Nephron progenitor cell (in vitro differentiated cells): Measurements from ENCODE around the gene MYO7B.

Experiments
- DNase-seq: peaks from one replicate; pipeline ENCODE4 v3.0.0; 2021
- H3K27ac Mint-ChIP-seq: 2 replicates; pipeline ENCODE4 v1.8.0; 2021; ENCODE audit warnings: mild to moderate bottlenecking, moderate library complexity, mixed read lengths
- H3K27me3 Mint-ChIP-seq: 2 replicates; pipeline ENCODE4 v1.8.0; 2021; ENCODE audit warnings: mild to moderate bottlenecking, low read depth, mixed read lengths; ENCODE audit not compliant: poor library complexity
- H3K36me3 Mint-ChIP-seq: 2 replicates; pipeline ENCODE4 v1.8.0; 2021; ENCODE audit warnings: low read depth, mixed read lengths
- H3K4me1 Mint-ChIP-seq: 2 replicates; pipeline ENCODE4 v1.8.0; 2021; ENCODE audit warnings: mixed read lengths
- H3K4me3 Mint-ChIP-seq: 2 replicates; pipeline ENCODE4 v1.8.0; 2021; ENCODE audit warnings: mild to moderate bottlenecking, moderate library complexity, mixed read lengths
- H3K9me3 Mint-ChIP-seq: 2 replicates; pipeline ENCODE4 v1.8.0; 2021; ENCODE audit warnings: mild to moderate bottlenecking, moderate library complexity, mixed read lengths
- CTCF ChIP-seq: fragments of 200-600 bp; sonication (generic); IDR thresholded peaks from 2 replicates; pipeline ENCODE4 v1.5.0; 2021; ENCODE audit warnings: antibody characterized with exemption

MYO7B gene

GRCh38 chr2:127626917-127627739 lies 91.6 kb downstream of the MYO7B start:
- no peak overlapping the region for H3K27ac Mint-ChIP-seq
- no peaks in the 10 kb centered on the region for H3K9me3 Mint-ChIP-seq
- no peak for TF ChIP-seq CTCF
- H3K36me3 Mint-ChIP-seq, result no peaks in the 10 kb centered on the region
- no peak overlapping the region for H3K4me3 Mint-ChIP-seq
- H3K27me3 Mint-ChIP-seq, result peaks cover 6% of the 10 kb centered on the region
- no peak for DNase-seq
- H3K4me1 Mint-ChIP-seq, result no peaks in the 10 kb centered on the region

GRCh38 chr2:127627740-127628571 lies 92.5 kb downstream of the MYO7B start:
- no peak overlapping the region for H3K27ac Mint-ChIP-seq
- H3K4me1 Mint-ChIP-seq, result no peaks in the 10 kb centered on the region
- H3K36me3 Mint-ChIP-seq, result no peaks in the 10 kb centered on the region
- no peak for TF ChIP-seq CTCF
- no peak overlapping the region for H3K4me3 Mint-ChIP-seq
- DNase-seq, result no peak
- H3K9me3 Mint-ChIP-seq, result no peaks in the 10 kb centered on the region
- H3K27me3 Mint-ChIP-seq, result no peaks in the 10 kb centered on the region

GRCh38 chr2:127628767-127629614 lies 93.5 kb downstream of the MYO7B start:
- no peaks in the 10 kb centered on the region for H3K36me3 Mint-ChIP-seq
- no peak for TF ChIP-seq CTCF
- H3K4me1 Mint-ChIP-seq, result no peaks in the 10 kb centered on the region
- no peak overlapping the region for H3K27ac Mint-ChIP-seq
- H3K9me3 Mint-ChIP-seq, result no peaks in the 10 kb centered on the region
- H3K27me3 Mint-ChIP-seq, result no peaks in the 10 kb centered on the region
- H3K4me3 Mint-ChIP-seq, result no peak overlapping the region
- no peak for DNase-seq

GRCh38 chr2:127629637-127630036 lies 94.2 kb downstream of the MYO7B start:
- H3K27me3 Mint-ChIP-seq, result no peaks in the 10 kb centered on the region
- H3K9me3 Mint-ChIP-seq, result no peaks in the 10 kb centered on the region
- TF ChIP-seq CTCF, result no peak
- no peak overlapping the region for H3K27ac Mint-ChIP-seq
- no peaks in the 10 kb centered on the region for H3K36me3 Mint-ChIP-seq
- no peak for DNase-seq
- H3K4me3 Mint-ChIP-seq, result no peak overlapping the region
- no peaks in the 10 kb centered on the region for H3K4me1 Mint-ChIP-seq

GRCh38 chr2:127630096-127630863 lies 94.8 kb downstream of the MYO7B start:
- H3K27ac Mint-ChIP-seq, result no peak overlapping the region
- H3K4me1 Mint-ChIP-seq, result no peaks in the 10 kb centered on the region
- no peak for TF ChIP-seq CTCF
- DNase-seq, result no peak
- H3K27me3 Mint-ChIP-seq, result no peaks in the 10 kb centered on the region
- H3K9me3 Mint-ChIP-seq, result no peaks in the 10 kb centered on the region
- no peaks in the 10 kb centered on the region for H3K36me3 Mint-ChIP-seq
- H3K4me3 Mint-ChIP-seq, result no peak overlapping the region
